NCI-H2029 (cell line): ENCODE measurements around the gene FAAH.

Experiments
- DNase-seq: peaks from one replicate; lab custom pipeline; 2025; lab: John Stamatoyannopoulos, UW

Gene FAAH

GRCh38 chr1:46422261-46422871, 28.2 kb downstream of the FAAH start:
- DNase-seq = no peak

GRCh38 chr1:46423574-46424240, 29.6 kb downstream of the FAAH start:
- DNase-seq = no peak

DNA sequence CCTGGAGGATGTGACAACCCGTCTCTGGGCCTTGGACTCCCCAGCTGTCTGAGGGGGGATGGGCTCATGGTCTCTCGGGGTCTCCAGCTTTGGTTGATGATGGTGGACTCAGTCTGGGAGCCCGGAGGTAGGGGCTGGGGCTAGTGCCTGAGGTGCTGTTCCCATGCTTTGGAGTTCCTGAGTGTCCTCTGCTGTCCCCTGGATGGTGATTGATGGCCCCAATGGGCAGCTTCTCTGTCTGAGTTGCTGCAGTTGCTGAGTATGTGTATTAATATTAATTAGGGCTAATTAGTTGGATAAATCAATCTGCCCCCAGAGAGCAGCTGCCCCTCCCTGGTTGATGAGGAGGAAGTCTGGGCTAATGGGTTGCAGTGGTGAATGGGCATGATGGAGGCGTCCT, 30.6 kb downstream of the FAAH start:
- no peak for DNase-seq

GRCh38 chr1:46425726-46426125, 31.6 kb downstream of the FAAH start:
- DNase-seq = no peak

DNA sequence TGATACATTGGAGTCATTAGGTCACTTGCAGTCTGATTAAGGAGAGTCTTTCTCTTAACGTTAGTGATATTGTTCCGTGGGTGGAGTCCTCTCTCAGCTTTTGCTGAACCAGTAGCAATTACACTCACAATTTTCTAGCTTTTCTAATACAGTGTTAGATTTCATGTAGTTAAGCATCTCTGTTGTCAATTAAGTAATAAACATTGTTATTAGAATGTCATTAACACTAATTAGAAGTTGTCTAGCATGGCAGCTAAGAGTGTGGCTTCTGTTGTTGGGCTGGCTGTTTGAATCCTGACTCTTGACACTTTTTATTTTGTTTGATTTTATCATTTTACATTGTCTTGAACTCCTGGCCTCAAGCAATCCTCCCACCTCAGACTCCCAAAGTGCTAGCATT, 33.4 kb downstream of the FAAH start:
- DNase-seq = no peak

- no peak for DNase-seq
Observed at GRCh38 chr1:46429436-46429835, 35.3 kb downstream of the FAAH start.

- no peak for DNase-seq
Observed at GRCh38 chr1:46431695-46432094, 37.6 kb downstream of the FAAH start.

GRCh38 chr1:46432781-46433327, 38.7 kb downstream of the FAAH start:
- no peak for DNase-seq

- no peak for DNase-seq
Observed at GRCh38 chr1:46434358-46434757, 40.2 kb downstream of the FAAH start.

DNA sequence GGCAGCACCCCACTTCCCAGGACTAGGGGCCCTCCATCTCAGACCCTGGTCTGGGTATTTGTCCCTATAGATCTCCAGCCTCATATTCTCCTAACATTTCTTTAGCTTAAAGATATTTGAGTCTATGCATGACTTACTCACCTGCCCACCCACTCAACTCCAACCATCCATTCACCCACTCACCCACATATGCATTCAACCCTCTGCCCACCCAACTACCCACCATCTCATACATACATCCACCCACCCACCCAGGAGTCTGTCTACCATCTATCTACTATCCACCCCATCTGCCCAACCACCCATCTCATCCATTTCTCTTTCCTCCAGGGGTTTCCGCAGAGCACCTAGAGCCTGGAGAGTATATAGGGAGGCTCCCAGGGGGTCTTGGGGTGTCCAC, 42.7 kb downstream of the FAAH start:
- DNase-seq = no peak

- no peak for DNase-seq
Observed at GRCh38 chr1:46437723-46438122, 43.6 kb downstream of the FAAH start.

DNA sequence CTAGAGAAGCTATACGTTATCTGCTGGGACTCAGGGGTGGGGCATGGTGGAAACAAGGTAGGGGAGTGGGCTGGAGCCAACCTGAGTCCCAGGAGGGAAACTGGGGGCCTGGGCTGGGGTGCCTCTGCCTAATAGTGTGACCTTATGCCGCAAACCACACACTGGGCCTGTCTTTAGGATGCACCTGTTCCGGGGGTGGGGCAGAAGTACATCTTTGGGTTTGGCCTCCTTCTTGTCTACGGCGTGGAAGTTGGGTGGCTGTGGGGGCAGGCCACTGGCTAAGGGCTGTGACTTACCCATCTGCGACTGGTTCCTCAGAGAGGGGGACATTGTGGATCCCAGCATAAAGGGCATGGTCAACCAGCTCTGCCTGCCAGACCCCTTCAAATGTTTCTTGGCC, 44.2 kb downstream of the FAAH start:
- DNase-seq = no peak

- DNase-seq = no peak
Observed at GRCh38 chr1:46440478-46440877, 46.4 kb downstream of the FAAH start.

- peak; percentile 81 for DNase-seq
Observed at GRCh38 chr1:46442317-46443161, 48.4 kb downstream of the FAAH start.

- DNase-seq = peak; percentile 63
Observed at GRCh38 chr1:46444466-46444865, 50.3 kb downstream of the FAAH start.

GRCh38 chr1:46445773-46446256, 51.7 kb downstream of the FAAH start:
- DNase-seq = no peak

- DNase-seq = peak; percentile 85
Observed at GRCh38 chr1:46446646-46447498, 52.8 kb downstream of the FAAH start.

GRCh38 chr1:46447499-46448108, 53.5 kb downstream of the FAAH start:
- no peak for DNase-seq

DNA sequence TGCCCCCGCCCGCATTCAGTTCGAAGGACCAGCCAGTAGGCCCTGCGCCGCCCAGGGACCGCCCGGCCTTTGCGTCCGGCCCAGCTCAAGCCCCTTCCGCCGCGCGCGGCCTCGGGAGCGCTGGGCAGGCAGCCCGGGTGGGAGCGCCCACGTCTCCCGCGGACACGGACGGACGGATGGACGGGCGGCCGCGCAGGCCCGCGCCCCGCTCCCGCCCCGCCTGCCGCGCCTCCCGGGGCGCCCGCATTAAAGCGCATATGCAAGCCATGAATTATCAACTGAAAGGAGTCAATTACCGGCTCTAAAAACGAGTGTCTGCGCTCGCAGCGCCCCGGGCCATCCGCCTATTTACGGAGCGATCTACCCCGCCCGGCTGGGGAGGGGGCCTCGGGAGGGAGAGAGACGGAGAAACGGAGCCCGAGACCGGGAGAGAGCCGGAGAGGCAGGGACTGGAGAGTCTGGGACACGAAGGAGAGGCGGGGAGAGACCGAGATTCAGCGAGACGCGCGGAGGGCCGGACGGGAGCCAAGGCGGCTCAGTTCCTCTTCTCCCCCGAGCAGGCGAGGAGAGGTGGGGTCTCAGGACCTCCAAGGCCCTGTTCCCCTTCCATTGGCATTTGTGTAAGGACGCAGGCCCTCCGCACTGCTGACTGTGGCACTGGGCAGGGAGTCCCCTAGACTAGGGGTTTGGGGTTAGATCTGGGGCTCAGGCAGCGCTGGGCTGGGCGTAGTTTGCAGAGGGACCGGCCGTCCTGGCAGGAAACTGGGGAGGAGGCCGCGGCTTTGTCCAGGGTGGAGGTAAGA, 54.2 kb downstream of the FAAH start:
- DNase-seq = no peak
